Liver (tissue), 2 donors: ENCODE data around the gene ABHD8.

ENCODE experiments used
- CTCF ChIP-seq: fragments of 150-350 bp; IDR thresholded peaks from 2 replicates; pipeline ENCODE4 v1.5.1; 2017; ENCODE audit warnings: improper control_type of control experiment, low read depth, low read length; ENCODE audit not compliant: missing input control
- MAX ChIP-seq: IDR thresholded peaks from 2 replicates; pipeline ENCODE4 v1.6.1; 2016; ENCODE audit warnings: antibody characterized with exemption
- donor health status: healthy.

DNA sequence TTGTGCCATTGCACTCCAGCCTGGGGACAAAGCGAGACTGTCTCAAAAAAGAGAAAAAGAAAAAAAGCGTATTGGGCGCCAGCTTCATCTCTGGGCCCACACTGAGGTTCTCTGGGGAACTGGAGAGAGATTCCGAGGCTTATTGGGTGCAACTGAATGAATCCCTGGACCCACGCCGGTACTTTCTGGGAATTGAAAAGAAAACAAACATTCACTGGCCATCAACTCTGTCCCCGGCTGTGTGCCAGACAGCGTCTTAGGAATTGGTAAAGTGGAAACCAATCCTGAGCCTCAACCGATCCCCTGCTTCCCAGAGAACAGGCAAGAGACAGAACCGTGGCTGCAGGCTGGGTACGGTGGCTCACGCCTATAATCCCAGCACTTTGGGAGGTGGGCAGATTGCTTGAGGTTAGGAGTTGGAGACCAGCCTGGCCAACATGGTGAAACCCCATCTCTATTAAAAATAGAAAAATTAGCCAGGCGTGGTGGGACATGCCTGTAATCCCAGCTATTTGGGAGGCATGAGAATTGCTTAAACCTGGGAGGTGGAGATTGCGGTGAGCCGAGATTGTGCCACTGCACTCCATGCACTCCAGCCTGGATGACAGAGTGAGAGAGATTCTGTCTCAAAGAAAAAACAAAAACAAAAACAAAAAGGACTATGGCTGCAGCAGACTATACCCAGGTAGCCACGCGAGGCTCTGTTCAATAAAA is 22.8 kb upstream of the ABHD8 start:
- no peak for TF ChIP-seq MAX
- TF ChIP-seq CTCF, result no peak
